Esophagus muscularis mucosa (tissue), 3 donors: Measurements from ENCODE around the gene DSCAM.

Experiments
- POLR2AphosphoS5 ChIP-seq, 2 donors: sonication (generic); formaldehyde crosslinking; IDR thresholded peaks; one replicate each; pipeline ENCODE4 v1.6.1; 2017; ENCODE audit warnings: antibody characterized with exemption in 2 of 2
- TF ChIP-seq, protein P1 (sequence below), 3 experiments: fragments of 200-600 bp in 2 of 3; fragments of 450-650 bp in 1 of 3; sonication (generic) in 2 of 3; IDR thresholded peaks; one replicate each; pipeline ENCODE4 v1.5.1; 2017 to 2019; ENCODE audit warnings: antibody characterized with exemption in 3 of 3, mild to moderate bottlenecking in 2 of 3, moderate library complexity in 1 of 3

DNA sequence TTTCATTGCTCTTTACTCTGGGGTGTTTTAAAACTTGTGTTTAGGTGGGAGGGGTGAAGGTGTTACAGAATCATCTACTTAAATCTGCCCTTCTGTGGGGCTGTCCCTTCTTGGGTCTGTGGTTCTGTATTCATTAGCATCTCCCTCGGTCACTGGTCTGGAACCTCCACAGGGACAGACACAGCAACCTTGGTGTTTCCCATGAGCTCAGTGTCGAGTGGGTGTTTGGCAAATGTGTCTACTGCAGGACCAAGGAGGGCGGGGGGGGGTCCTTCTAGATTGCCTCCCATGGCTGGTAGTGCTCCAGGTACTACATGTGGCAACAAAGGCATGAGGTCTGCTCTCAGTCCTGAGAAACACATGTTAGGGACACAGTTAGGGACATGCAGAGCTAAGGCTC lies 706.3 kb downstream of the DSCAM start:
- TF ChIP-seq, protein P1, sequence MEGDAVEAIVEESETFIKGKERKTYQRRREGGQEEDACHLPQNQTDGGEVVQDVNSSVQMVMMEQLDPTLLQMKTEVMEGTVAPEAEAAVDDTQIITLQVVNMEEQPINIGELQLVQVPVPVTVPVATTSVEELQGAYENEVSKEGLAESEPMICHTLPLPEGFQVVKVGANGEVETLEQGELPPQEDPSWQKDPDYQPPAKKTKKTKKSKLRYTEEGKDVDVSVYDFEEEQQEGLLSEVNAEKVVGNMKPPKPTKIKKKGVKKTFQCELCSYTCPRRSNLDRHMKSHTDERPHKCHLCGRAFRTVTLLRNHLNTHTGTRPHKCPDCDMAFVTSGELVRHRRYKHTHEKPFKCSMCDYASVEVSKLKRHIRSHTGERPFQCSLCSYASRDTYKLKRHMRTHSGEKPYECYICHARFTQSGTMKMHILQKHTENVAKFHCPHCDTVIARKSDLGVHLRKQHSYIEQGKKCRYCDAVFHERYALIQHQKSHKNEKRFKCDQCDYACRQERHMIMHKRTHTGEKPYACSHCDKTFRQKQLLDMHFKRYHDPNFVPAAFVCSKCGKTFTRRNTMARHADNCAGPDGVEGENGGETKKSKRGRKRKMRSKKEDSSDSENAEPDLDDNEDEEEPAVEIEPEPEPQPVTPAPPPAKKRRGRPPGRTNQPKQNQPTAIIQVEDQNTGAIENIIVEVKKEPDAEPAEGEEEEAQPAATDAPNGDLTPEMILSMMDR (IDR thresholded peaks at IDR 0.05) = no peak
- no peak for TF ChIP-seq POLR2AphosphoS5 (IDR thresholded peaks at IDR 0.05)
